ENCODE measurements around the gene LNP1.
A peak's percentile ranks its signal among the peaks of the same experiment; 100 is the strongest.
"Not testable (repeated sequence)": the region's sequence is repeated elsewhere in the genome, so short reads cannot be mapped to it uniquely, and the experiment has no call there.

LNP1 gene

GRCh38 chr3:100471444-100471843 is 70.1 kb downstream of the LNP1 start:
- DNase-seq (ENCODE audit: low read depth in 4 of 4, low spot score in 1 of 4), result no peak

DNA sequence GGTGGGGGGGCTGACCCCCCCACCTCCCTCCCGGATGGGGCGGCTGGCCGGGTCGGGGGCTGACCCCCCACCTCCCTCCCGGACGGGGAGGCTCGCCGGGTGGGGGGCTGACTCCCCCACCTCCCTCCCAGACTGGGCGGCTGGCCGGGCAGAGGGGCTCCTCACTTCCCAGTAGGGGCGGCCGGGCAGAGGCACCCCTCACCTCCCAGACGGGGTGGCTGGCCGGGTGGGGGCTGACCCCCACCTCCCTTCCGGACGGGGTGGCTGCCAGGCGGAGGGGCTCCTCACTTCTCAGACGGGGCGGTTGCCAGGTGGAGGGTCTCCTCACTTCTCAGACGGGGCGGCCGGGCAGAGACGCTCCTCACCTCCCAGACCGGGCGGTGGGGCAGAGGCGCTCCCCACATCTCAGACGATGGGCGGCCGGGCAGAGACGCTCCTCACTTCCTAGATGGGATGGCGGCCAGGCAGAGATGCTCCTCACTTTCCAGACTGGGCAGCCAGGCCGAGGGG is 76.6 kb downstream of the LNP1 start:
- DNase-seq (ENCODE audit: low read depth in 4 of 4, low spot score in 1 of 4), result not testable (repeated sequence)

DNA sequence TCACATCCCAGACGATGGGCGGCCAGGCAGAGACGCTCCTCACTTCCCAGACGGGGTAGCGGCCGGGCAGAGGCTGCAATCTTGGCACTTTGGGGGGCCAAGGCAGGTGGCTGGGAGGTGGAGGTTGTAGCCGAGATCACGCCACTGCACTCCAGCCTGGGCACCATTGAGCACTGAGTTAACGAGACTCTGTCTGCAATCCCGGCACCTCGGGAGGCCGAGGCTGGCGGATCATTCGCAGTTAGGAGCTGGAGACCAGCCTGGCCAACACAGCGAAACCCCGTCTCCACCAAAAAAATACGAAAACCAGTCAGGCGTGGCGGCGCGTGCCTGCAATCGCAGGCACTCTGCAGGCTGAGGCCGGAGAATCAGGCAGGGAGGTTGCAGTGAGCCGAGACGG is 77.2 kb downstream of the LNP1 start:
- not testable (repeated sequence) for DNase-seq (ENCODE audit: low read depth in 4 of 4, low spot score in 1 of 4)

DNA sequence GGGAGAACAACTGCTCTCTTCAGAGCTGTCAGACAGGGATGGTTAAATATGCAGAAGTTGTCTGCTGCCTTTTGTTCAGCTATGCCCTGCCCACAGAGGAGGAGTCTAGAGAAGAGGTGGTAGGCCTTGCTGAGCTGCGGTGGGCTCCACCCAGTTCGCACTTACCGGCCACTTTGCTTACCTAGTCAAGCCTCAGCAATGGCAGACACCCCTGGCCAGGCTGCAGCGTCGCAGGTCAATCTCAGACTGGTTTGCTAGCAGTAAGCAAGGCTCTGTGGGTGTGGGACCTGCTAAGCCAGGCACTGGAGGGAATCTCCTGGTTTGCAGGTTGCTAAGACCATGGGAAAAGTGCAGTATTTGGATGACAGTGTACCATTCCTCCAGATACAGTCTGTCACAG is 78.7 kb downstream of the LNP1 start:
- no peak for DNase-seq (ENCODE audit: low read depth in 4 of 4, low spot score in 1 of 4)

DNA sequence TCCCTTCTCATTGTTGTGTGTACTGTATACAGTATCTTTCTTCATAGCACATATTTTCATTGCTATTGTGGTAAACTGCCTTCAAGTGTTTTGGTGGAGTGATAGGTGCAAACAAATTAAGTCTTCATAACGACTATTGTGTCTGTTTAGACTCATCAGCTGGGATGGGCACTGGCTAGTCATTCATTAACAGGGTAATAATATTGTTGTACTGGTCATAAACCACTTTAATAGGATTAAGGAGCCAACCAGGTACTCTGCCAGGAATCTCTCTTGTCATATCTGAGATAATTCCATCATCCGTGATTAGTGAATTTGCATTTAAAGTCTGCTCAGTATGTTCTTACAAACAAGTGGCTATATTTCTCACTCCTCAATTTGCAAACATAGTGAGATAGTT is 80.8 kb downstream of the LNP1 start:
- DNase-seq (ENCODE audit: low read depth in 4 of 4, low spot score in 1 of 4), result no peak

- DNase-seq (ENCODE audit: low read depth in 4 of 4, low spot score in 1 of 4), result no peak
Measured at GRCh38 chr3:100483529-100483928, 82.2 kb downstream of the LNP1 start.

GRCh38 chr3:100486808-100487207 is 85.5 kb downstream of the LNP1 start:
- no peak for DNase-seq (ENCODE audit: low read depth in 4 of 4, low spot score in 1 of 4)

GRCh38 chr3:100489118-100489517 is 87.8 kb downstream of the LNP1 start:
- DNase-seq (ENCODE audit: low read depth in 4 of 4, low spot score in 1 of 4), result no peak

- peak; percentile 11 to 80 (median 65) for DNase-seq (ENCODE audit: low read depth in 4 of 4, low spot score in 1 of 4)
Measured at GRCh38 chr3:100492059-100493006, 91.0 kb downstream of the LNP1 start, which contains the start of gene TMEM45A. Gene TMEM45A, plus strand, starts transcription at chr3:100492619. Its CDS starts 62,593 bp downstream, at chr3:100555212.

DNA sequence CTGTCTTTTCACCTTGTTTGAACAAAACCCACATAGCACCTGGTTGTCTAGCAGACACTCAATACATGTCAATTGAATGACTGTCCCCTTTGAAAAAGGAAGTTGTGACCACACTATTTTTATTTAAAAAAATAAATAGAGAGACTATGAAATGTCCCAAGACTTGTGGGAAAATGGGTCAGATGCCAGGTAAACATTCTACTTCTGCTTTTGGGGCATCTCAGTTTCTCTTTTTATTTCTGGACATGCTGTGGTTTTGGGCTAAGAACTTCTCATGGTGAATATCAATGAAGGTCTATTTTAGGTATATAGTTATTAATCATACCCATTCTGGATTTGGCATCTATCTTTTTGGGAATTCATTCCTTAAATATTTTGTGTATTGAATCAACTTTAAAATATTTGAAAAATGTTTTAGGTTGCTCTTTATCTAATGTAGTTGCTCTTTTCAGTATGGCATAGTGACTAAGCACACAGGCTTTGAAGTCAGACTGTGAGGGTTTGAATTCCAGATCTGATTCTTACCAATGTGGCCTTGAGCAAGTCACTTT is 95.4 kb downstream of the LNP1 start:
- DNase-seq (ENCODE audit: low read depth in 4 of 4, low spot score in 1 of 4), result no peak

- no peak for DNase-seq (ENCODE audit: low read depth in 4 of 4, low spot score in 1 of 4)
Measured at GRCh38 chr3:100499651-100500050, 98.3 kb downstream of the LNP1 start.

DNA sequence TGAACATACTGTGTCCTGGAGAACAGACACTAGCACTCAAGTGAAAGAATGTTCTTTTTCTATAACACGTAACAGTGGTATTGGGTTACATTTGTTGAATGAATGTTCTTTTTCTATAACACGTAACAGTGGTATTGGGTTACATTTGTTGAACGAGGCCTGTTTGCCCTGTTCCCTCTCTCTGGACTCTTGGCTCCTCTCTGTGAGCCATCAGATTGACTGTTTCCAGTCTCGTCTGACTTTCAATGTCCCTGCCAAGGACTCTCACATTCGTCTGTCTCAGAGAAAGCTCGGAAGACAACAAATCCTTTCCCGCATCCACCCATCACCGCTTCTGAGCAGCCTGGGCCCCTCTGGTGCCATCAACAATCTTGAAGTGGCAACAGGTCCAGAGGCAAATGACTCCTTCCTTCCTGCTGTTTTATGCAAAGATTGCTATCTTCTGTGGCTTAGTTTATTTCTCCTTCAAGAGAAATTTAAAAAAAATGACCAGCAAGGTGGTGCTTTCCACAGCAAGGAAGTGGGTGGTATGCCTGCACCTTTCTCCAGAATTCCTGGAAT is 99.1 kb downstream of the LNP1 start:
- no peak for DNase-seq (ENCODE audit: low read depth in 4 of 4, low spot score in 1 of 4)

- no peak for DNase-seq (ENCODE audit: low read depth in 4 of 4, low spot score in 1 of 4)
Measured at GRCh38 chr3:100503448-100503847, 102.1 kb downstream of the LNP1 start.
